Fibroblast of skin of scalp (primary cell): Measurements from ENCODE around the gene OR5K2. TPM values are rescaled to one million over a fixed set of nuclear protein-coding genes. Genes with fewer than 3 reads are reported as not detected.

Source experiments
- DNase-seq: peaks from one replicate; pipeline ENCODE4 v3.0.0-alpha.2; 2013
- polyA plus RNA-seq, 2 experiments: library from polyadenylated mRNA; unstranded; fragments of 120-200 nt; gene quantifications; one replicate each; pipeline ENCODE4 v1.2.1, GENCODE V29; 2013; ENCODE audit not compliant: insufficient read length in 2 of 2

The OR5K2 gene
- polyA plus RNA-seq (2013, experiment 1 of 2; ENCODE audit: insufficient read length), result not detected
- not detected for polyA plus RNA-seq (2013, experiment 2 of 2; ENCODE audit: insufficient read length)

DNA sequence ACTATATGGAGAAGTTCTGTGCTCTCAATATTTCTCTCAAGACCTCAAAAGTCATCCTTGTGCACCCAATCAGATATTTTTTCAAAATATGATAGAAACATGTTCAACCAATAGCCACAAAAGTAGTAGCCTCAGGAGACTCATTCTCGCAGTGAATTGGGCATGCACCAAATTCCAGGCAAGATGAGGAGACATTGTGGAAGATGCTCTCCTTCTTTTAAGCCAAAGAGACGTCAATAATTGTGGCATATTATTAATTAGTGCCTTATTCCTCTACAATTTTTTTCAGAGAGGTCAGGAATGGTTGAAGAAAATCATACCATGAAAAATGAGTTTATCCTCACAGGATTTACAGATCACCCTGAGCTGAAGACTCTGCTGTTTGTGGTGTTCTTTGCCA lies at the start of gene OR5K2:
TSS of gene OR5K2 (plus strand) at position 301 of the 400 bp plus-strand sequence. CDS start at position 301, 0 bp downstream.
- DNase-seq, result no peak

DNA sequence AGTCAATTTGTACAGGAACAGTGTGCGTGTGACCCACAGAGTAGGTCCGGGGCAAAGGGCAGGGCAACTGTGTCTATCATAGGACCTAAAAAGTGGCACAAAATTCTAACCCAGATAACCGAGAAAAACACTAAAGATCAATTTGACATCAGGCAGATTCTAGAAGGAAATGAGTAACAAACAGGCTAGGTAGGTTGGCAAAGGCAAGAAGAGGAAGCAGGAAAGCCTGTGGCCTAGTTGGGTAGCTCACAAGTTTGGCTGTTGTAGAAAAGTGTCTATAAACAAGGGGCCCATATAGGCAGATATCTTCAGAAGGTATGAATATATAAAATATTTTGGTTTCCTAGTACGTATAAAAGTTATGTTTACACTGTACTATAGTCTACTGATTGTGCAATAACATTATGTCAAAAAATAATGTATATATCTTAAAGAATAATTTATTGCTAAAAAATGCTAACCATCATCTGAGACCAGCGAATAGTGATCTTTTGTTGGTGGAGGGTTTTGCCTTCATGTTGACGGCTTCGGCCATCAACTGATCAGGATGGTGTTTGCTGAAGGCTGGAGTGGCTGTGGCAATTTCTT lies 47.8 kb upstream of the OR5K2 start:
- no peak for DNase-seq

DNA sequence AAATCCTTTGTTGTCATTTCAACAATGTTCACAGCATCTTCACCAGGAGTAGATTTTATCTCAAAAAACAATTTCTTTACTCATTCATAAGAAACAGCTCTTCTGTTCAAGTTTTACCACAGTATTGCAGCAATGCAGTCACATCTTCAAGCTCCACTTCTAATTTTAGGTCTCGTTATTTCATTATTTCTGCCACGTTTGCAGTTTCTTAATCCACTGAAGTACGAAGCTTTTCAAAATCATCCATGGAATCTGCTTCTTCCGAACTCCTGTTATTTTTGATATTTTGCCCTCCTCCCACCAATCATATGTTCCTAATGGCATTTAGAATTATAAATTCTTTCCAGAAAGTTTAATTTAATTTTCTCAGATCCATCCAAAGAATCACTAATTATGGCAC lies 47.1 kb upstream of the OR5K2 start:
- no peak for DNase-seq

DNA sequence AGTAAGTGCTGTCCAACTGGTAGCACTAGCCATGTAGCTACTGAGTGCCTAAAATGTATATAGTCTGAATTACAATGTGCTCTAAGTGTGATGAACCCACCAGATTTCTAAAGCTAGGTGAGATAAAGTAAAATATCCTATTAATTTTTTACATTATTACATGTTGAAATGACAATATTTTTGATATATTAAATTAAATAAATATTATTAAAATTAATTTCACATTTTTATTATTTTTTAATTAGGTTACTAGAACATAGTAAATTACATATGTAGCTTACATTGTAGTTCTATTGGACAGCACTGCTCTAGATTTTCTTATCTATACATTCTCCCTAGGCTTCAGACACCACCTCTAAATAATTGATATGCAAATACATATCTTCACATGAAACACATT lies 43.7 kb upstream of the OR5K2 start:
- DNase-seq, result no peak

DNA sequence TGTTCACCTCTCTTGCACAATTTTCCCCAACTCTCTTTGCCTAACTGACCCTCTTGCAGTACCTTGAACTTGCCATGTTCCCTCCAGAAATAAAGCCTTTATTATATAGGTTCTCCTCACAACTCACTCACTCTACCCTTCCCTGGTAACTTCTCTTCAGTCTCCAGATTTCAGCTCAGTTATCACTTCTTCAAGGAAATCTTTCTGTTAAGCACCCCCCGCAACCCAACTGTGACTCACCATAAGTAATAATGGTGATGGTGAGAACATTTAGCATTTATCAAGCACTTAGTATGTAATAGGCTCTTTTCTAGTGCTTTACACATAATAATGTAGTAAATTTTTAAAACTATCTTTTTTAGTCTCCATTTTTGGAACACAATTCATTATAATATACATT lies 42.6 kb upstream of the OR5K2 start:
- no peak for DNase-seq

DNA sequence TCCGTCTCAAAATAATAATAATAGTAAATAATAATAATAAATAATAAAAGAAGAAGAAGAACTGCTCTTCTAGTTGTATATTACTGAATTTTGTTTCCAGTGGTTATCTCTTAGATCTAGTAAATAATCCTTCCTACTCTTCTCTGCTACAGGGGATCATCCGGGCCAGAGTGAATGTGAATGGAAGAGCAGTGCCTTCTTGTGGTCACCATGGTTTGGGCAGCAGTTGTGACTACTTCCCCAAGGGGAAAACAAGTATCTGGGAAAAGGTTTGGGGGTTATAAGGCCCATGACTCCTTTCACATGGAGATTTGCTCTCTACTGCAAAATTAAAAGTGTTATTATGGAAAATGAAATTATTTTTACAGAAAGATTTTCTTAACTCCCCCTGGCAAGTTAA lies 39.9 kb upstream of the OR5K2 start:
- DNase-seq, result no peak

DNA sequence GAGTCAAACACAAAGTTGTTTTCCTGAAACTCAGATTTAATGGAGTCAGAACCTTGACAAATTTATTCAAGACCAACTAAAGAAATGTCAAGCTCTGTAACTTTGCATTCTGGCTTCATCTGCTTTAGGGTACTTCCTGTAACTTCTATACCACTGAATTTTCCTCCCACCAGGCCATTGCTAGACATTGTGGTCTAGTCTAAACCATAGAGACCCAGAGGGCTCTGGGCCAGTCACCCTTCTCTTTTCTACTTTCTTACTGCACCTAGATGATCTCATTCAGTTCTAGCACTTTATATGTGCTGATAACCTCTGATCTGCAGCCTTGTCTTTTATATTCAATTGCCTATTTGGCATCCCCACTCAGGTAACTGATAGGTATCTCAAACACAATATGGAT lies 37.3 kb upstream of the OR5K2 start:
- no peak for DNase-seq

DNA sequence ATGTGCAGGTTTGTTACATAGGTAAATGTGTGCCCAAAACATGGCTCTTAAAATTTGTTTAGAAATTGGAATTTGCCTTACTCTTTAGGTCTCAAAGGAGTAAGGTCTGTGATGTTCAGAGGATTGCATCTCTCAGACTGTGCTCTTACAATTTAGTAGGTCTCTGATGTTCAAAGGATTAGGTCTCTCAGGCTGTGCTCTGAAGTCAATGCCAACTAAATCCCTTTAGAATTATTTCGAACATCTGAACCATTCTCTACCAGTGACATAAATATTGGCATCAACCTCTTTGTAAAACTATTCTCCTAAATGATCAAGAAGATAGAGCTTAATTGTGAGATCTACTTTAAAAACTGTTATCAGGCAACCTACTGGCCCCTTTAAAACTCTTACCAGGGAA lies 34.6 kb upstream of the OR5K2 start, which contains the start of gene OR5K1:
TSS of gene OR5K1 (plus strand) at position 301 of the 400 bp plus-strand sequence. CDS start 6,376 bp downstream, outside the sequence.
- no peak for DNase-seq

DNA sequence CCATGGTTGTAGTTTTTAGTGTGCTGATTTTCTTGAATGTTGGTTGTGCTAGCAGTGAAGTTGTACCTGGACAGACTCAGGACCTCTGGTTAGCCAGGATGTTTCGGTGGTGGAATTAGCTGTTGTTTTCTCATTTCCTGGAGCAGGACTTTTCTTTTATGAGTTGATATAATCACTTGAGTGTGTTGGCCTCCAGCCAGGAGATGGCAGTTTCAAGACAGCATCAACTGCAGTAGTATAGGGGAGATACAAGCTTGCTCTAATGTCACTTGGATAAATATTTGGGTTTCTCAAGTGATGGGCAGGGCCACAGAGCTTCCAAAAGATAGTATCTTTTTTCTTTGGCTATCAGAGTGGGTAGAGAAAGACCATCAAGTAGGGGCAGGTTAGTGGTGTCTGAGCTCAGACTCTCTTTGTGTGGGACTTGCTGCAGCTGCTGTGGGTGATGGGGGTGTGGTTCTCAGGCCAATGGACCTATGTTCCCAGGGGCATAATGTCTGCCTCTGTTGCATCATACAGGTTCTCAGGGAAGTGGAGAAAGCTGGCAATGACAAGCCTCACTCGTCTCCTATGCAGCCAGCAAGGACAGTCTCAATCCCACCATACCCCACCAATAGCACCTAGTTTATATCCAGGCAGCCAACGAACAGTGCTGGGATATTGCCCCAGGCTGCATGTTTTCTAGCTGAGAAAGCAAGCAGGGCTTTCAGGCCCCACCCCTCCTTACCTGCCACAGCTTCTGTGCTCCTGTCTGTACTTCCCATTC lies 14.6 kb upstream of the OR5K2 start:
- no peak for DNase-seq

DNA sequence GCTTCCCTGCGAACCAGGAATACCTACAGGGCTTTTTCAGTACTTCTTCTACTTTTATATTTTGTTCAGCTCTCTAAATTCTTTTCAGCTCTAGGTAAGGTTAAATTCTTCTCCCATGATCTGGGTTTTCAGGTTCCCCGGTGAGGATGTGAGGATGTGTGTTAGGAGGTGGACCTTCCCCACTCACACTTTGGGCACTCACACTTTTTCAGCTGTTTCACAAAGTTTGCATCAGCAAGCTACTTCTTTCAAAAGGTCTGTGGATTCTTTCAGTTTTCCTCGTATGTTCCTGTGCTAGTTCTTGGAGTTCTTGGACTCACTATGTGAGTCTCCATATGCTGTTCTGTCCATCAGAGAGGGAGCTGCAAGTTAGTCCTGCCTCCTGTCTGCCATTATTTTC lies 13.9 kb upstream of the OR5K2 start:
- no peak for DNase-seq

DNA sequence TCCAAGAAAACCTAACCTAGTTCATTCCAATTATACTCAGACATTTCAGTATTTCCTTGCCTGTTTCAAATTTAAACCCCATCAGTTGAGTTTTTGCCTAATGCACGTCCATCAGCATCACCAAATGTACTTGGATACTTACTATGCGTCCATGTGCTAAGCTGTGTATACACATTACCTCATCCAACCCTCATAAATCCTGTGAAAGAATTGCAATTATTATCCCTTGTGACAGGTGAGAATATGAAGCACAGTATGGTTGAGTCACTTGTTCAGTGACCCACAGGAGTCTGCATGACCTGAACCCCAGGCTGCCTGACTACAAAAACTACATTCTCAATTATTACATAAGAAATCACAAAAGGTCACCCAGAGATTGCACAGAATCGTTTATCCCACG lies 2.5 kb downstream of the OR5K2 start:
- DNase-seq, result no peak

DNA sequence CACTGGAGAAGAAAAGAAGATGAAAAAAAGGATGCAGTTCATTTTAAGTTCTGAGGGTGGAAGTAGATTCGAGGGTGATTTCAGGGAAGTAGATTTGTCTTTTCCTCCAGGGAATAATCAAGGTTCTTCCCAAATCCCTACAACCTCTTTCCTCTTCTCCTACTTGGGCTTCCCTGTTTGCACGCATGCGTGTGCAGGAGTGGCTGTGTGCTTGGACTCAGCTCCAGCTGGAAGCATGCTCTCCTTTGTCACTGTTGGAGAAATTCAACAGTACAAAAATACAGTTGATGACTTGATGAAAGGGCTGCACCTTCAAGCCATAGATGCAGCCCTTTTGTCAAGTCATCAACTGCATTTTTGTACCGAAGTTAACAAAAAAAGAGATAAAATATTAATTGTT lies 3.8 kb downstream of the OR5K2 start:
- no peak for DNase-seq

DNA sequence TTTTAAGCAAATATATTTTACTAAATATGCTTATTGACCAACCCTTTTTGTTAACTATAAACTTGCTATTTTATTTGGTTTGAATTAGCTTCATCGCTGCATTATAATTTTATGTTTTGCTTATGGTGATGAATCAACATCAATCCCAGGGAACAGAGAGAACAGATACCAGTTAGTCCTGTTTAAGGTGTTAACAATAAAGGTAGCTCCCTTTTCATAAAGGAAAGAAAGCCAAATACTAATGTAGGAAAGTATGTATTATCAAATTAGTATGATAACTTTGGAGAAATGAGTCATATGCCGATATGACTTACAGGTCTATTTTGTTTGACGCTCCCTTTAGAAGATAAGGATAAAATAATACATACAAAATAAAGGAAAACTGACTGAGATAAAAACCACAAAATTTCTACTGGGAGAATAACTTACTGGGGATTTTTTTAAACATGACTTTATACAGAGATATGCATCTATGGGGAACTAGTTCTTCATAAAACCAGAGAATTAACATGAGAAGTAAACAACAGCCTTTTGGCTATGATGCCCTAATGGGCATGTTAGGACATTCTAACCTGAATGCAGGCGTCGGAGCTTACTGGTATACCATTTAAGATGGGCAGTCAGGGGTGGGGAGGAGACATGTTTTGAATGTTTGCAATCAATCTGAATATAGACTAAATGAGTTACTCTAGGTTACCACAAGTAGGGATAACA lies 4.5 kb downstream of the OR5K2 start:
- DNase-seq, result no peak

DNA sequence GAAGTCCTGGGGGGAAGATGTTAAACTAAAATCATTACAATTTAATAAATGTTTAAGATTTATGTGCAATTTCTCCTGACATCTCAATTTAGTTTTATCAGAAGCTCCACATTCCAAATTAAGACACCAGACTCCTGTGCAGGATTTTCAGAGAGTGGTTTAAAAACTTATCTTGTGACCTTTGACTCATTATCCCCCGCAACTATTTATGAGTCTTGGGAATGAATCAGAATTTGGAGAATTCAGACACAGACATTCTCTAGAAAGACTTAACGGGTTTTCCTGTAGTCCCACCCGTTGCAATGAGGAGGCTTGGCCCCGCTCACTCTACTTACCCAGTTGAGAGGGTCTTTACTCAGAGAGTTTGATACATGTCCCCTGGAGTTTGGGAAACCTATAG lies 7.1 kb downstream of the OR5K2 start:
- peak; percentile 1 for DNase-seq

DNA sequence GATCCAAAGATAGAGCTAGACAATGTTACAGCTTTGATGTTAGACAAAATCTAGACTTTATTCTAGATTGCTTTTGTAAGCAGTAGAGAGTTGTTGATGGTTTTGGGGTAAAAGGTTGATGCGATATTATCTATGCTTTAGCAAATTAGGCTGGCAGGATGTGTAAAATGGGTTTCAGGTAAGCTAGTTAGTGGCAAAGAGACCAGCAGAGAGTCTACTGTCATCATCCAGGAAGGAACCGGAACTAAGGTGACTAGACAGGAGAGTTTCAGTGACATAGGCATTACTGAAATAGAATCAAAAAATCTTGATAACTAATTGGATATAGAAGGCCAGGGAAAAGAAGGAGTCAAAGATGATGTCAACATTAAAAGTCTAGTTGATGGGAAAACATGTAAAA lies 11.1 kb downstream of the OR5K2 start:
- no peak for DNase-seq

DNA sequence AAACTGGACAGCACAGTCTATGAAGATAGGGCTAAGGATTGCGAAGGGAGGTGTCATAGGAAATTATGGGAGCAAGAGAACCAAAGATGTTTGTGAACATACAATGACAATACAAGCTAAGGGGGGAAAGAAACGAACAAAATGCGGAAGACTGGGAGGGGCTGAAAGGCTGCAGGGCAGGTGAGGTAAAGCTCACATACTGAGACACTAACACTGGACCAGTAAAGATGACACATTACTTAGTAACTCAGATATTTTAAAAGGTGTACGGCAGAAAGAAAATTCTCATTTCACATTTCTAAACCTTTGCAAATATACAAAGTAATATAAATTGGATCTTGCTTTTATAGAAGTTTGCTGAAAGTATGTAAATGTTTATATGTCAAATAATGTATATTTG lies 15.1 kb downstream of the OR5K2 start:
- DNase-seq, result no peak

DNA sequence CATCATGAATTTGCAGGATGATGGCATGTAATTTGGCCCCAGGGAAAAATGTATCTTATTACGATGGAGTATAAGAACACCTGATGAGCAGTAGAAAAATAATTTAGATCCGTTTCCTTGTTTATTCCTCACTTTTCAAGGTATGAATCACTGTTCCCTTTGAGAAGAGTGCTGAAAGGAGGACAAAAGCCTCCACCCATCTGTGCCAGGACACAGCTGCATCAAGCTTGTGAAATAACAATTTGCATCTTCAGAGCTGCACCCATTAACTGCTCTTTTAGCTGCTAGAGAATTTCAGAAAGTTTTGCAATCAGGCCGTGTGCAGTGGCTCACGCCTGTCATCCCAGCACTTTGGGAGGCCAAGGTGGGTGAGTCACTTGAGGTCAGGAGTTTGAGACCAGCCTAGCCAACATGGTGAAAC lies 15.6 kb downstream of the OR5K2 start:
- DNase-seq, result no peak

DNA sequence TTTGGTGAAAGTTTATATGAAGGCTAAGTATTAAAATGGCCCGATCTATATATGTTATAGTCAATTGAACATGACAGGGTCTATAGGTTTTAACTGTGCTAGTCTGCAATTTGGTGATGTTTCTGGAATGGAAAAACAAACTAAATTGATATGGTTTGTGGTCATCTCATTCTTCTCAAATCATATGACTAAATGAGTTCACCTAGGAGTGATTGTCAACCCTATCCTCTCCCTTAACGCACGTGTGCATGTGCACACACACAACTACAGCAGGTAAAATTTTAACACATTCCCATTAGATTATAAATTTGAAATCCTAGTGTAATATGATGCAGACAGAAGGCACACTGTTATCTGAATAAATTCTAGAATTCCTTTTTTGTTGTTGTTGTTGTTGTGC lies 16.3 kb downstream of the OR5K2 start:
- DNase-seq, result no peak

DNA sequence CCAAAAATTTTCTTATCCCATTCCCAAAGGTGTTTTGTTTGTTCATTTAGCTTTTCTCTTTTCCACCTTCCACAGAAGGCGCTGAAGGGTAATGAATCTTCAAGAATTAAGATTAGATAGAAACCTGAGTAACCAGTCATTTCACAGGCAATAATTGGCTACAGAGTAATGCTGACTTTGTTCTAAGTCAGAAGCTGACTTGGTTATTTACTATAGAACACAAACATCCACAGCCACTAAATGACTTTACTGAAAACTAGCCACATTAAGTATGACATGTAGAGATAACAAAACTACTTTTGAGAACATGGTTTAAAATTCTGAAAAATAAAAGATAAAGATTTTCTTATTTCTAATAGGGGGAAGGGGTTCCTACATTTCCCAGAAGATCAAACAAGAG lies 17.5 kb downstream of the OR5K2 start:
- DNase-seq, result no peak

DNA sequence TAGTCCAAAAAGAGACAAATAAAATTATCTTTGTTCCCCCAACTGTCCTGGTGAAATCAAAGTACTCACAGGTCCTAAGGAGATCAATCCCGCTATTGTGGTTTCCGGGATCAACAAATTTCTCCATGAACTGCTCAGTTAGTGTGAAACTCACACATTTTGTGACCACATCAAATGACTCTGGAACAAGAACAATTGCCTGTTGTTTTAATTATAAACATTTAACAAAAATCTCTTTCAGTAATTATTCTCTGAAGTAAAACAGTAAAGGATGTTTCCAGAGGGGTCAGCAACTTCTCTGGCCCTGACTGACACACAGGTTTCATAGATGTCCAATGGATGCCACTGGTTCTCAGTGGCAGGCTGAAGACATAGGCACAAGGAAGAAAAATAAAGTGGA lies 21.3 kb downstream of the OR5K2 start:
- DNase-seq, result no peak

DNA sequence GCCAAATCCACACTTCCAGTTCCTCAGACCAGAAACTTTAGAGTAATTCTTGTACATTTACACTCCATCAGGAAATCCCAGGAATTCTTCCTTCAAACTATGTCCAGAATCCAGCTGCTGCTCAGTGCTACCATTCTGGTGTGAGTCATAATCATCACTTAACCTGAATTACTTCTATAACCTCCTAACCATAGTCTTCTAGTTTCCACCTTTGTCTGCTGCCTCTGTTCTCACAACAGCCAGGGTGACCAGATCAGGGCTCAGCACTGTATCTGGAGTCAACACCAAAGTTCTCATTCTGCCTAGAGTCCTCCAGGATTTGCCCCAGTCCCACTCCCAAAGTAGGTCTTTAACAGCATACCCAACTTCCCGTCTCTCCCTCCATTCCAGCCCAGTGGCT lies 21.9 kb downstream of the OR5K2 start:
- peak; percentile 18 for DNase-seq

DNA sequence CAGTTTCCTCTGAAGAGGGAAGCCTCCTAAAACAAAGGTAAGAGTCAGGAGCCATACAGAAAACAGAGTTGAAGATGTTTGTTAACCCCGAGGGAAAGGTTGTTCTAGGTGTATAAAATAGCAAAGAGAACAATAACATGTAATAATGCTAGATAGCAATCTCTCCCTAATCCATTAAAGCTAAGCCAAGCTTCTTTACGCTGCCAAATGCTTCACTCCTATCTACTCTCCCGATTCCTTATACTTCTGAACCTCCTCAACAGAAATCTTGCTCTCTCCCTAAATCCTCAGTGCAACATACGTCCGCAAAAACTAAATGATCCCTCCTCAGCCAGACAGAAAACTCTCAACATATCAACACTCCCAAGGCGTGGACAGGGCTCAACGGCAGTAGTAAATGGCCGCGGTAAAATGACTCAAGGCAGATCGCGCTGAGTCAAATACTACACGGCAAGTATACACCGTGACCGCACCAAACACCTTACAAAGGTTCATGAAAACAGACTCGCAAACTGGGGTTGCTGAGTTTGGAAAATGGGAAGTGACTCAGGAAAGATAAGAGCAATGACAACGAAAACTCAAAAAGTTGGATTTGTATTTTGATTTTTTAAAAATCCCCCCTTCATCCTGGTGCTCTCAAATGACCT lies 24.5 kb downstream of the OR5K2 start:
- DNase-seq, result peak; percentile 43
